ENCODE data around the gene ADGRV1.

ADGRV1 gene

DNA sequence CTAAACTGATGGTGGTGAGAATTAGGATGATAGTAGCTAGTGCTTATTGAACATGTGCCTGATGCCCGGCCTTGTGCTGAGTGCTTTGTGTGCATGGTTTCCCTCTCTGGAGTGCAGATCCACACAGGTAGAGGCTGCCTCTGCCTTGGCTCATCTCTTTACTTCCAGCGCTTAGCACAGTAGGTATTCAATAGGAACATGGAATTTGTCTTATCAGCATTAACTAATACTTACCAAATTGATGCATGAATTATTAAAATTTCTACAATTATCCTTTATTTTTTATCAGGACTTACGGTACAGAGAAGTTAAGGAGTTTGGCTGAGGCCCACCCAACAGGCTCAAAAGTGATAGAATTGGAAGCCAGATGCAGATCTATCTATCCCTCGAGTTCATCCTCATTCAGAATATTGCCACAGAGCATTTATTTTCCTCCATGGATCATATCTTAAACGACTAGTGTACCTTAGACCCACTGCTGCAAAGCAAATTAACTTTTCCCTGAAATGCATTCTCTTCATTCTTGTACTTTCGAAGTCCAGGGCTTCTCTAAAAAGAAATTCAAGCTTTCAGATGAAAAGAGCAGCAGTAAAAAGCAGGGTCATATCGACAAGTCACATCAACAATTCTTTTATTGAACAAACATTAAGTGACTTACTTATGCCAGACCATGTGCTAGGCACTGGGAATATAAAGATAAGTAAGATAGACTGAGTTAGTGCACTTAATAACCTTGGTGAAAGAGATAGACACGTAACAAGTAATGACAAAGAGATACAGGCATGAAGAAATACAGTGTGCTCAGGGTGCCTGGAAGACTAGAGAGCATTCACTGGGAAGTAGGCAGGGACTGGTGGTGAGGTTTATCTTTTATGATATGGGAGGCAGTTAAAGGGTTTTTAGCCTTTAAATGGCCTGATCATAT lies 534.5 kb downstream of the ADGRV1 start:
- no peak for DNase-seq

DNA sequence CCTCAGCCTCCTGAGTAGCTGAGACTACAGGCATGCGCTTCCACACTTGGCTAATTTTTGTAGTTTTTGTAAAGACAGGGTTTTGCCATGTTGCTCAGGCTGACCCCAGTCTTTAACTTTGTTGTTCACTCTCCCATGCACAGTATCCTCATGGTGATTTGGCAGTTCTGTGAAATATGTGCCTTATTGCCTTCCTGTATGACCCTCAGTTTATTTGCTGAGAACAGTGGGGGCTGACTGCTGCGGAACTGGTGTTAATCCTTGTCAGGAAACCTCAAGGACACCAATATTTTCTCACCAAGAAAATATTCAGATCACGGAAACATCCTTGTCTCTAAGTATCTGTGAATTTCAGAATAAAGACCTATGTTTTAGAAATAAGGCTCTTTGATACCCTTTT lies 536.7 kb downstream of the ADGRV1 start:
- no peak for DNase-seq

DNA sequence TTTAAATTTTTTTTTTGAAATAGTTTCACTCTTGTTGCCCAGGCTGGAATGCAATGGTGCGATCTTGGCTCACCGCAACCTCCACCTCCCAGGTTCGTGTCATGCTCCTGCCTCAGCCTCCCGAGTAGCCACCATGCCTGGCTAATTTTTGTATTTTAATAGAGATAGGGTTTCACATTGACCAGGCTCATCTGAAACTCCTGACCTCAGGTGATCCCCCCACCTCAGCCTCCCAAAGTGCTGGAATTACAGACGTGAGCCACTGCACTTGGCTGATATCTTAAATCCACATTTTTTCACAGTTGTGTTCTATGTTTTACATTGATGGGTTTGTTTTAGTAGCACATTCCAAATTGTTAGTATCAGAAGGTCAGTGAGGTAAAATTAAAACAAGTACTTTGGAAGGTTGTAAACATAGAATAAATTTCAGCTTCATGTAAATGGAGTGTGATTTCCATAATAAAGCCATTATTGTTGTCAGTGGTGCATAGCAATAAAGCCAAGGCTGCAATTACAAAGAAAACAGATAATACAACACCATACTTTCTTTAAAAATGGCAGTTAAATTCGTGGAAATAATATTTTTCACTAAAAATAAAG lies 537.3 kb downstream of the ADGRV1 start:
- no peak for DNase-seq

DNA sequence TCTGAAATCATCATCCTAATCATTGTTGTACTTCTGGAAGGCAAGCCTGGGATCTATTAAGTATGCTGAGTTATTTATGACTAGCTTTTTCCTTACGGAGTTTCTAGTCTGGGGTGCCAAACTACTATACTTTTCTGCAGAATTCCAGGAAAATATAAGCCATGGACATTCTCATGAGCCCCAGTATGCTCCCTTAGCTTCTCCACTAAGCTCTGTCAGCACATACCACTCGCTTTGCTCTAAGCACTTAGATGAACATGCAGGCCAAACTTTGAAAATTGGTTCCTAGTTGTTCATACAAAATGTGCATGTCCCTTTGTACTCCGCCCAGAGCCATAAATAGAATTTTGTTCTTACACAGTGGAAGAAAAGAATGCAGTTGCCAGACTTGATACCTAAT lies 539.9 kb downstream of the ADGRV1 start:
- DNase-seq = no peak

DNA sequence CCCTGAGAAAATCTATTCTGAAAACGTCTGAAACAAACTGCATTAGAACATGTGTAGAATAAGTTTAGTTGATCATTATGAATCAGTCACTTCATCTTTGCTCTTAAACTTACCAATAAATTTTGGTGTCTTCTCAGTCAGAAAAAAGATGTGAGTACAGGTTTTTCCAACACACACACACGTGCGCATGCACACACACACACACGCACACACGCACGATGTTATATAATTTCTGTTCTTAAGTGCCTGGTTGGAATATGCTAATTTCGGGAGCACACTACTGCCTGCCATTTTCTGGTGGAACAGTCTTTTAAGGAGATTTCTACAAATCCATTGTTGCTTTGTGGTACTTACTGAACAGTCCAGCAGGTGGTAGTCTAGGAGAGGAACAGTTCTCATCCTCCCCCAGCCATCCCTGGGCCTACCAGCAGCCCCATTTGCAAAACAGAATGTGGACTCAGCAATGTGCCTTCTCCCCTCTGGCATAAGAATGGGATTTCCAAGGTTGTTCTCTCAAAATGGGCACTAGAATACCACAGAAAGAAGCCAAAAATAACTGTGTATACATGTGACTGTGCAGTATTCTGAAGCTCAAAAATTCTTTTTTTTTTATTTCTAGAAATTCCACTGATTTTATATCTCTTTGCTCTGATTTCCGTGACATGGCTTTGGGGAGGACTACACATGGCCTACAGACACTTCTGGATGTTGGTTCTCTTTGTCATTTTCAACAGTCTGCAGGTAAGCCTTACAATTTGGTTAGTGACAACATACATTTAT lies 543.2 kb downstream of the ADGRV1 start:
- no peak for DNase-seq

DNA sequence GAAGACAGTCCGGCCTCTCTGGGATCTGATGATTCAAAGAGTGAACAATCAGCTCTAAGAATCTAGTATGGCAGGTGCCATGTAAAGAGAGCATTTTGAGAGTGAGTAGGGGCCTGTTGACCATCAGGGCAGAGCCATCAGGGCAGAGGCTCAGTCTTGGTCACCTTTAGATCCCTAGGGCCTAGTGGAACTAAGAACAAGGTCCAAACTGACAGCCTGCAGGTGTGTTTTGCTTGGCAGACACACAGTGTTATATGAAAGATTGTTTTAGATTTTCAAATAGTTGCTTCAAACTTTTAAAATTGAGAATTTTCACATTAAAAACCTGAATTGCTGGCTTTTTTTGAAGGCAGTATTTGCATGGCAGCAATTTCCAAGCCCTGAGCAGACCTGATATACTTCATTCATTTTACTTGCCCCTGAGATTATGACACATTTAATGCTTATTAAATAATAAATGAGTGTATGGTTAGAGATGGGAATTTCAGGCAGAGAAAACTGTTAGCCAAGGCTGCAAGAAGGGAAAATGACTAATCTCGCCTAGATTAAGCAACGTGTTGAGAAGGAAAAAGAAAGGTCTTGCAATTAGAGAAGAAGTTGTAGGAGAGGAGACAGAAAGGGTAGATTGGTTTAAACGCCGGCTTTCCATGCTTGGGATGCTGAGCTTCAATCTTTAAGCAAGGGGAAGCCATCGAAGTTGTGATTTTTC lies 544.9 kb downstream of the ADGRV1 start:
- DNase-seq = no peak

DNA sequence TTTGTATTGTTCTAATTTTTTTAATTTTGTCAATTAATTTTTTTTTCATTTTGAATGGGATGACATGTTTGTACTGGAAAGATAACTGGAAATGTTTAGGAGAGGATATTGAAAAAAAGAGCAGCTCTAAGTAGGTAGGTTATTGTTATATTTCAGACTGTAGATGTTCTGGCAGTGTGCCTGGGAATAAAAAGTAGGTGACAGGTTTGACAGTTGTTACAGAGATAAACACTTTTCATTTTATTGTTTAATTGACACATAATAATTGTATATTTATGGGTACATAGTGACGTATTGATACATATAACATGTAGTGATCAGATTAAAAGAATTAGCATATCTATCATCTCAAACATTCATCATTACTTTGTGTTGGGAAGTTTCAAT lies 545.5 kb downstream of the ADGRV1 start:
- no peak for DNase-seq

DNA sequence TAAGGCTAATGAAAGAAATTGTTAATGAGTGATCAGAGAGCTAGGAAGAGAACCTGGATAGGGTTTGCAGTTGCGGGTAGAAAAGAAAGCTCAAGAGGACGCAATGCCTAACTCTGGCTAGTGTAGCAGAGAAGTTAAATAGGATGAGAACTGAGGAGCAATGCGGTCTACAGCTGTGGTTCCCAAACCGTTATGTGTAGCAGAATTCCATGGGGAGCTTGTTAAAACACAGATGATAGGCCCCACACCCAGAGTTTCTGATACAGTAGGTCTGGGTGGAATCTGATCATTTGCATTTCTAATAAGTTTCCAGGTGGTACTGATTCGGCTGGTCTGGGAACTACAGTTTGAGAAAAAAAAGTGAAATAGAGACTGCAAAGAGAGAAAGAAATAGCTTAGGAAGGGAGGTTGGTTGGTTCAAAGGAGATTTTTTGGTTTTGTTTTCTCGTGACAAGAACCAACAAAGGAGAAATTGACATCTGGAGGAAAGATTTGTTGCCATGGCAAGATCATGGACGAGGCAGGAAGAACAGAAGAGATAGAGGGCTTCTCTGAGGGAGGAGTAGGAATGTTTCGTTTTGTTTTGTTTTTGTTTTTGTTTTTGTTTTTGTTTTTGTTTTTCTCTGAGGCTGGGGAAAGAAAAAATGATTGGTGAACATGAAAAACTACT lies 548.4 kb downstream of the ADGRV1 start:
- DNase-seq = no peak

DNA sequence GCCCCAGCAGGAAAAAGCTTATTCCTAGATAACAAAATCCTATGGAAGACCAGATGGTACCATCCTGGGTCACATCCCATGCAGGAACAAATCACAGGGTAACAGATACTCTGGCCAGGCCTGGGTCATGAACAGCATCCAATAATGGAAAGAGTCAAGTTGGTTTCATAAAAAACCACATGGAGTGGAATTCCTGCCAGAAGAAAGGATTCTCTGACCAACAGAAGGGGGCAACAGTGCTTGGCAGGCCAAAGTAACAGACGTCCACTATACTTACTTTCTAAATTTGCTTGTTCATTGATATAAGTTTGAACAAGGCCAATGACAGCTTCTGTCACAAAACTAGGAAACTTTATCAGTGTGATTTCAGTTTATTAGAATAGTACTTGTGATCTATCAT lies 551.0 kb downstream of the ADGRV1 start:
- no peak for DNase-seq

DNA sequence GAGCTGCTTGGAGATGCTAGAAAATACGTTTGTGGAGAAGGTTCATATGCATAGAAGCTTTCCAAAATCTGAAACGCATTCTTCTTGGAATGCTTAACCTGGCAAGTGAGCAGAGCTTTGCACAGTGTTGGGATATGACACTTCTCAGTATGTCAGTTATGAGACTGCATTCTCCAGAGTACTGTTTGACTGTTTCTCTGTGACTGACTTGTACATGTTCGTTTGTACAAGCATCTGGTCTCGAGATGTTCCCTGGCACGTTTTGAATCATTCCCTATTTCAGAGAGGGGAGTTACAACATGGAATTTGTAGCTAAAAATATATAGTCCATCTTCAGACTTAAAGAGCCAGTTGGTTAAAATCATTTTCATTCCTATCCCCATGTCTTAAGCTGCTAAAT lies 552.1 kb downstream of the ADGRV1 start:
- no peak for DNase-seq

DNA sequence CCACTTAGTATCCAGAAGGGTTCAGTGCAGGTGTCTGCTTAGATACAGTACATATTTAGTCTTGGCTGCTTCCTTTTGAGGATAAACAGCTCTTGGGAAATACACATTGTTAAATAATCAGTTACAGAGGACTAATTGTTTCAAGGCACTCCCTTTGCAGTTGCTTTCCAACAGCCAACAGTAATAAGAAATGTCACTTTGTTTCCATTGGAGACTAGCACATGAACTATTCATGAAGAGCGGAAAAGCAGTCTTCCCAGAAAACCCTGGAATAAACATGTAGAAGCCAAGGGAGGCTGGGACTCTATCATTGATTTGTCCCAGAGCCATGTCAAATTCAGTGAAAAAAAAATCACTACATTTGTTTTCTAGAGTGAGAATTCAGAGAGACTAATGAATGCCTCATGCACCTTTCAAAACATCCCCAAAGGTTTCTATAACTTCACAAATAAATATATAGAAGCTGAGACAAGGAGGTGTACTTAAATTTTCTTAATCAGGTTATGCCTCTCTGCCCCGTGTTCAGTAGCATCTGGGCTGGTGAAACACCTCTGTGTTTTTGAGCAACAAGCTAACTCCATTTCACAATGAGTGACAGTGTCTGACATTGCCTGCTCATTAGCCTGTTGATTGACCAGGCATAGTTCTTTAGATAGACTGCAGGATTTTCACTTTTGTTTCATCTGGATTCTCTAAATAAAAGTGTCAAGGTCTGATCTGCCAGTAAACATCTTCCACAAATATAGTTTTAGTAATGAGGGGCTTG lies 553.1 kb downstream of the ADGRV1 start:
- no peak for DNase-seq

DNA sequence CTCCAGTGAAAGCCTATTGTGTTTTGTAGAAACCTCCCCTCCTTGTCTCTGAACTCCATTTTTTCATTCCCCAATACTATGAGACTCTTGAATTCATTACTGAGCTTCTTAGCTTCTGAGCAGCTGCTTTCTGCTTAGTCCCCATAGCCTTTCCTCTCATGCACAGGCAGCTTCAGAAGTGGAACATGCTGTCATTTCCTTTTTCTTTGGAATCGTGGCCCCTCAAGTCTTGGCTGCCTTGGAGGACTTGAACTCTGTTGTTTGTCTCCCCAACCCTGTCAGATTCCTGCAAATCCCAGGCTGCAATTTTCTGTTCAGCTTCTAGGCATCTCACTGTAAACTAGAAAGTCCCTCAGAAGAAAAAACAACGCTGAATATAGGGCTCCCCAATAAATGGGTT lies 556.1 kb downstream of the ADGRV1 start:
- no peak for DNase-seq

DNA sequence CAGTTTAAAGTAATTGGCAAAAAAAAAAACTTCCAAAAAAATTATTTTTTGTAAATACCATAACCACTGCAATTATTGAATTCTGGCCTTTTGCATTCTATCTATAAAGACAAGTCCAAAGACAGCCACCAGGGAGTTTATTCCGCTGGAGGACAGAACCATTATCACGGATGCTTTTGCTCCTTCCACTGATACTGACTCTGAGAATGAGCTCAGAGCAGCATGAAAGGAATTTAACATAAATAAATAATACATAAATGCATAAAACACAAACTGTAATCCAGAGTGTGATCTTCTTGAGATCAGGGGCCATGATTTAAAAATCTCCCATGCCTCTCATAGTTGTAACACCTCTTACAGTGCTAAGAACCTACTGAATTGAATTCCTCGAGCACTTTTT lies 559.8 kb downstream of the ADGRV1 start:
- DNase-seq = no peak

DNA sequence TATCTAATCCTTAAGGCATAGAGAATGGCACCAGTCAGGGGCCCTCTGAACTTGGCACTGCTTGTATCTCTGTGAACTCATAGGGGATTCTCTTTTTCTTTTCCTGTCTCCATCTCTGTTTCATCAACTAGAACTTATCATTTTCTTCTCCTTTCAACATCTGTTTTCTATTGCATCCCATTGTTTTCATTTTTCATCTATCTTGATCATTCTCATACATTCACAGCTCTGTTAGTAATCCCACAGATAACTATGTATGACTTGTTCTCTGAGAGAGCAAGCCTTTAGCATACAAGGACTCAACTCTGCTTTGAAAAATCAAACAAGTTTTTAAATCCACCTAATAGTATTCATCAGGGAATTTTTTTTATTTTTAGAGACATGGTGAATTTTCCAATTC lies 560.2 kb downstream of the ADGRV1 start:
- DNase-seq = no peak

DNA sequence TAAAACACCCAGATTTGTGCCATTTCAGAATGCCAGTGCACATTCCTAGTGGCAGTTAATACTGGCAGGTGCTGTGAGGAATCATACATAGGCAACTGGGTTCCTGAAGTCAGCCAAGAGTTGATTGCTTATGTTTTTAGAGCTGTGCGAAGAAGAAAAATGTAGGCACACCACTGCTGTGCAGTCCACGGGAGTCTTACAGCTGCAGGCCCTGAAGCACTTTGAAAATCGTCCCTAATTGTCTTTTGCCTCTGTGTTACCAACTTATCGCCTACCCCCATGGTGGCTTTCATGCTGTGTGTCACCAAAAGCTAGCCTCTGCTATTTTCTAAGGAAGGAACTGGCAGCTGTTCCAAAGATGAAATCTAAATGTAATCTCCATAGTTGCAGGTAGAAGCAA lies 560.6 kb downstream of the ADGRV1 start:
- no peak for DNase-seq

DNA sequence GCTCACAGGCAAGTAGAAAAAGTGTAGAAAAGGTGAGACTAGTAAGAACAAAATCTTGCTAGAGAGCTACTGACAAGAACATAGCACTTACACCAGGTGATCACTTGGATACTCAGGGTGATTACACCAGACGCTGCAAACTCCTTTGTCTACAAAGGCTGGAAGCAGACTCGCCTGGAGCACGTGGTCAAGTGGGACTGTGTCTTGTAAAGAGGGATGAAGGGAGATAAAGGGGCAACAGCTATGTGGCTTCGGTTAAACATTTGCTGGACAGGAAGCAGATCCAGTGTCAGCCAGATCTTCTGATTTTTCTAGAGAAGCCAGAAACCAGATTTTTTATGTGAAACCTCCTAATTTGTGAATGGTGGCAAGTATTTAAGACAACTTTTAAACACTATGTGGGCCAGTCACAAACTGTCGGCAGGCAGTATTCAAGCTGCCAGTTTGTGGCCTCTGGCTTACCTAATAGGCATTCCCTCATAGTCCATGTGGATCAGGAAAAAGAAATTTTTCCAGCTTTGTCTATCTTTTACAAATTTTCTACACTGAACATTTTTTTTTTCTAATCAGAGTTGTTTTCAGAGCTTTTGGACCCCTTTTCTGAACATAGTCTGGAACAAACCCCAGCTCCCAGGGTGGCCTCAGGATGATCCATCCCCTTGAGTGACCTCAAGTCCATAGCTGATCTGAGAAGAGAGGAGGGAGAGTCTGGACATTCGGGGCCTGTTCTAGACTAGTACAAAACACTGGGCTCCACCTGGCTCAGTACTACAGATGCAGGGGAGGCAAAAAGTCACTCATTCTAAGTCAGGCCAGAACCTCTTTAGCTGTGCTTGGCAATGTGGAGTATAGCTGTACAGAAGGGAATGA lies 561.6 kb downstream of the ADGRV1 start:
- DNase-seq = no peak

DNA sequence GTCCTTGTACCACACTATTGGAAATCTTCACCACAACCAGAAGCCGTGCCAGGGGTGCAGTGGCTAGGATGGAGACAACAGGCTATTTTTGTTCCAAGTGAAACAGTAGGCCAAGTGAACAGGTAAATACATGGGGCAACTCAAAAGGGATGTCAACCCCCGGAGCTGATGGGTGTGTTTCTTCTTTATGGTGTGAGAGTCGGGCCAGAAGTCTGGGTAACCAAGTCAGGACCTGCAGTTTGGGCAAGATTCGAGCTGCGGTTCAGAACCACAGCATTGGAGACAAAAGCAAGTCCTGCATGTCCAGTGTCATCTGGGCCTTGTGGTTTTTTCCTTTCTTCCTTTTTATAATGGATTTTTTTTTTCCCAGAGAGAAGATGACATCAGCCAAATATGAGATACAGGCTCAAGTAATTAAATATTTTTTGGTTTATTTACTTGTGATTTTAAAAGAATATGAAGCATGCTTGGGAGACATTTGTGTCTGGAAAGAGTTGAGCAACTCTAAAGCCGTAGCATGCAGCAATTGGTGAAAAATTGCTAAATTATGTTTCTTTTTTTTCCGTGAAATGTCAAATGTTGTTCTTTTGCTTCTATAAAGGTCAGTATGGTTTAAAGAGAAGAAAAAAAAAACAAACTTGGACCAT lies 562.9 kb downstream of the ADGRV1 start:
- no peak for DNase-seq

DNA sequence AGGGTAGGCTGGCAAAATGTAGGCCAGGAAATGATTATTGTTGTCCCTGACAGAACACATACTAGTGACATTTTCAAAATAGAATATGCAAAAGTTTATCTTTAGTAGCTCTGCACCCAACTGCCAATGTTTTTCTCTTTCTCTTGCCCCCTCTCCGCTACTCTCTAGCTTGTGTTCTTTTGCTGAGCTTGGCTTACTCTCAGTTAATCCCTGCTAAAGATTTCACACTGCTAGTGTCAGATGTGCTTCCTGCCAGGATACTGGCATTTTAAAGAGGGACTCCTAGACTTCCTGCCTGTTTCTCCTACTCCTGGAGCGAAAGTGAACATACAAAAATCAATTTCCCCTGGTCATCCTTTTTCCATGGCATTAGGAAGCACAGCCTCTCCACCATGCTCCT lies 564.1 kb downstream of the ADGRV1 start:
- no peak for DNase-seq

DNA sequence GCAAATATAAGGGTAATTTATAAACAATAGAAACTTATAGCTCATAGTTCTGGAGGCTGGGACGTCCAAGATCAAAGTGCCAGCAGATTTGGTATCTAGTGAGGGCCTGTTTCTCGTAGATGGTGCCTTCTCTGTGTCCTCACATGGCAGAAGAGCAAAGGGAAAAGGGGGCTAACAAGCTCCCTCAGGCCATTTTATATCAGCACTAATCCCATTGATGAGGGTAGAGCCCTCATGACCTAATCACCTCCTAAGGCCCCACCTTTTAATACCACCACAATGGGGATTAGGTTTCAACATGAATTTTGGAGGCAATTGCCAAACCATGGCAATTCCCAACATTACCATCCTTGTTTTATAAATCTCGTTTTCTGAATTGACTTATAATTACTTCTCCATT lies 564.7 kb downstream of the ADGRV1 start:
- no peak for DNase-seq

DNA sequence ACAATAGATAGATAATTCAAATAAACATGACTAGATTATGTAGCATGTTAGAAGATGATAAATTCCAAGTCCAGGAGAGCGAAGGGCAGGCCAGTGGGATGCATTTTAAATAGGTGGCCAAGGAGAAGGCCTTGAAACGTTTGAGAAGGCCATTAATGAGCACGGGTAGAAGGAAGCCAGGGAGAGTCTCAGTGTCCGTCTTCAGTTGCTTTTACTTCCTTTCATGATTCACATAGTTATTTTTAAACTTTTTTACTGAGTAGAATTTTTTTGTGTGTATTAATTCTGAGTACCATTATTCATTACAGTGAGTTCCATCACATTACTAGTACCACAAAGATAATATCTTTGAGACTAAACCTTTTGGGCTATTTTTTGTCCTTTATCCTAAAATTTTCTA lies 565.3 kb downstream of the ADGRV1 start:
- DNase-seq = no peak

Data from activated effector memory CD4-positive, alpha-beta T cell treated with Interleukin-2 at 50 U/mL for 16 hours (primary cell).